Endothelial cell of umbilical vein (primary cell): ENCODE data around the gene NUB1.

ENCODE experiments used
- CTCF ChIP-seq, 2 donors: IDR thresholded peaks; 1 replicate in 1 of 2; 2 replicates in 1 of 2; pipeline ENCODE4 v1.5.1; 2011; ENCODE audit warnings: low read length in 2 of 2, mild to moderate bottlenecking in 2 of 2, moderate library complexity in 2 of 2, control low read depth in 1 of 2, inconsistent platforms in 1 of 2, low read depth in 1 of 2; ENCODE audit not compliant: insufficient read depth in 1 of 2; ENCODE audit errors: extremely low read depth in 1 of 2
- MYC ChIP-seq: IDR thresholded peaks from one replicate; pipeline ENCODE4 v1.6.1; 2011; ENCODE audit warnings: mild to moderate bottlenecking, low read depth, low read length
- POLR2A ChIP-seq: IDR thresholded peaks from 2 replicates; pipeline ENCODE4 v1.6.1; 2012; ENCODE audit warnings: low read depth, mild to moderate bottlenecking, control low read depth, low read length
- POLR2AphosphoS5 ChIP-seq: IDR thresholded peaks from 2 replicates; pipeline ENCODE4 v1.6.1; 2012; ENCODE audit warnings: low read depth, mild to moderate bottlenecking, control low read depth, low read length, moderate library complexity; ENCODE audit not compliant: insufficient read depth

GRCh38 chr7:151336027-151336708 is 5.4 kb upstream of the NUB1 start:
- TF ChIP-seq CTCF (IDR thresholded peaks at IDR 0.05; ENCODE audit: extremely low read depth in 1 of 2, insufficient read depth in 1 of 2, low read depth in 1 of 2, low read length in 2 of 2) (no peak), MYC (no peak), POLR2AphosphoS5 (no peak), POLR2A (no peak)
